ENCODE measurements around the gene BSCL2. TPM values are rescaled to one million over a fixed set of nuclear protein-coding genes. Genes with fewer than 3 reads are reported as not detected.

BSCL2 gene
- total and polyA plus RNA-seq, 2 of the 13 experiments (the other 11 are each of a cell fraction or from before 2014, with no cell fraction given) = 19.5 to 21.1 TPM

DNA sequence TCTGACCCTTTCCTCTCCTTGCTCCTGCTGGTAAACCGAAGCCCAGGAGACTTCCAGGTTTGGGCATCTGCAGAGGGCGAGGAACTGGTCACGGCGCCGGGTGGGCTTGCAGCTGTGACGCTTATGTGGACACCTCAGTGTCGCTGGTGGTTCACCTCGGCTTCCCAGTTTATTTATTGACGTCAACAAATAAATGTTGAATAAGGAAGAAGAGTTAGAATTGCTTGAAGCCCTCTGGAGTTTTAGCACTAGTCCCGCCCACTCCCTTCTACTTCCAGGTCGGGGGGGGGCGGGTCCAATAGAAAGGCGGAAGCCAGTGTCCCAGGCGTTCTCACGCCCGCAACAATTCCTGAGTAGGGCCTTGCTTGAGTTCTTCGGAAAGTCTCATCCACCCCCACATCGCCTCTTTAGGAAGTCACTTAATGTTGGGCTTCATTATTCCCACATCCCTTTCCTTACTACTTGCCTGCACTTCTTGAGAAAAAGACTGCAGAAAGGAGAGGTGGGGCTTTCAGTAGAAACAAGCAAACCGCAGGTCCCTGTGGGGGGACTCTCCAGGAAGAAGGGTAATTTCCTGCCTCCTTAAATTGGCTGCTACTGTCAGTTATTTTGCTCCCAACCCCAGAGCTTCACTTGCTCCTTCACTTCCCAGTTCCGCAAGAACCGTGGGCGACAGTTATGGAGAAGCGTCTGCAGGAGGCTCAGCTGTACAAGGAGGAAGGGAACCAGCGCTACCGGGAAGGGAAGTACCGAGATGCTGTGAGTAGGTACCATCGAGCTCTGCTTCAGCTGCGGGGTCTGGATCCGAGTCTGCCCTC, 21.2 kb upstream of the BSCL2 start, which contains the start of gene TTC9C (continued):
- TF ChIP-seq ZBTB7A (CRISPR knock-in tag; IDR thresholded peaks at IDR 0.05) = no peak
- TF ChIP-seq ERF (CRISPR knock-in tag; IDR thresholded peaks at IDR 0.05) = no peak; the same call in 1 of the 2 replicates
- TF ChIP-seq ZBTB1 (CRISPR knock-in tag; IDR thresholded peaks at IDR 0.05; ENCODE audit: borderline replicate concordance) = no peak
- no peak for TF ChIP-seq JUND (CRISPR knock-in tag; IDR thresholded peaks at IDR 0.05)
- TF ChIP-seq U2AF2 (IDR thresholded peaks at IDR 0.05; ENCODE audit: low read depth, low read length) = no peak
- no peak for TF ChIP-seq ZNF3 (CRISPR knock-in tag; IDR thresholded peaks at IDR 0.05)
- TF ChIP-seq, protein P1, sequence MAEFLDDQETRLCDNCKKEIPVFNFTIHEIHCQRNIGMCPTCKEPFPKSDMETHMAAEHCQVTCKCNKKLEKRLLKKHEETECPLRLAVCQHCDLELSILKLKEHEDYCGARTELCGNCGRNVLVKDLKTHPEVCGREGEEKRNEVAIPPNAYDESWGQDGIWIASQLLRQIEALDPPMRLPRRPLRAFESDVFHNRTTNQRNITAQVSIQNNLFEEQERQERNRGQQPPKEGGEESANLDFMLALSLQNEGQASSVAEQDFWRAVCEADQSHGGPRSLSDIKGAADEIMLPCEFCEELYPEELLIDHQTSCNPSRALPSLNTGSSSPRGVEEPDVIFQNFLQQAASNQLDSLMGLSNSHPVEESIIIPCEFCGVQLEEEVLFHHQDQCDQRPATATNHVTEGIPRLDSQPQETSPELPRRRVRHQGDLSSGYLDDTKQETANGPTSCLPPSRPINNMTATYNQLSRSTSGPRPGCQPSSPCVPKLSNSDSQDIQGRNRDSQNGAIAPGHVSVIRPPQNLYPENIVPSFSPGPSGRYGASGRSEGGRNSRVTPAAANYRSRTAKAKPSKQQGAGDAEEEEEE (CRISPR knock-in tag; IDR thresholded peaks at IDR 0.05; ENCODE audit: borderline replicate concordance) = no peak
- TF ChIP-seq SAFB2 (CRISPR knock-in tag; IDR thresholded peaks at IDR 0.05; ENCODE audit: borderline replicate concordance, low read depth) = no peak; the same call in 1 of the 2 replicates
- TF ChIP-seq CREB1 (IDR thresholded peaks at IDR 0.05) = no peak
- no peak for TF ChIP-seq CREB1 (CRISPR knock-in tag; IDR thresholded peaks at IDR 0.05)
- TF ChIP-seq, protein P2, sequence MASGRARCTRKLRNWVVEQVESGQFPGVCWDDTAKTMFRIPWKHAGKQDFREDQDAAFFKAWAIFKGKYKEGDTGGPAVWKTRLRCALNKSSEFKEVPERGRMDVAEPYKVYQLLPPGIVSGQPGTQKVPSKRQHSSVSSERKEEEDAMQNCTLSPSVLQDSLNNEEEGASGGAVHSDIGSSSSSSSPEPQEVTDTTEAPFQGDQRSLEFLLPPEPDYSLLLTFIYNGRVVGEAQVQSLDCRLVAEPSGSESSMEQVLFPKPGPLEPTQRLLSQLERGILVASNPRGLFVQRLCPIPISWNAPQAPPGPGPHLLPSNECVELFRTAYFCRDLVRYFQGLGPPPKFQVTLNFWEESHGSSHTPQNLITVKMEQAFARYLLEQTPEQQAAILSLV (CRISPR knock-in tag; IDR thresholded peaks at IDR 0.05; ENCODE audit: borderline replicate concordance) = peak; percentile 37; the same call in 1 of the 2 replicates
- TF ChIP-seq, protein P3, sequence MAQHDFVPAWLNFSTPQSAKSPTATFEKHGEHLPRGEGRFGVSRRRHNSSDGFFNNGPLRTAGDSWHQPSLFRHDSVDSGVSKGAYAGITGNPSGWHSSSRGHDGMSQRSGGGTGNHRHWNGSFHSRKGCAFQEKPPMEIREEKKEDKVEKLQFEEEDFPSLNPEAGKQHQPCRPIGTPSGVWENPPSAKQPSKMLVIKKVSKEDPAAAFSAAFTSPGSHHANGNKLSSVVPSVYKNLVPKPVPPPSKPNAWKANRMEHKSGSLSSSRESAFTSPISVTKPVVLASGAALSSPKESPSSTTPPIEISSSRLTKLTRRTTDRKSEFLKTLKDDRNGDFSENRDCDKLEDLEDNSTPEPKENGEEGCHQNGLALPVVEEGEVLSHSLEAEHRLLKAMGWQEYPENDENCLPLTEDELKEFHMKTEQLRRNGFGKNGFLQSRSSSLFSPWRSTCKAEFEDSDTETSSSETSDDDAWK (CRISPR knock-in tag; IDR thresholded peaks at IDR 0.05) = no peak
- no peak for TF ChIP-seq ZMYM2 (CRISPR knock-in tag; IDR thresholded peaks at IDR 0.05)
- no peak for TF ChIP-seq ZNF263 (CRISPR knock-in tag; IDR thresholded peaks at IDR 0.05)
- TF ChIP-seq ZKSCAN8 (CRISPR knock-in tag; IDR thresholded peaks at IDR 0.05; ENCODE audit: borderline replicate concordance) = no peak
- TF ChIP-seq, protein P4, sequence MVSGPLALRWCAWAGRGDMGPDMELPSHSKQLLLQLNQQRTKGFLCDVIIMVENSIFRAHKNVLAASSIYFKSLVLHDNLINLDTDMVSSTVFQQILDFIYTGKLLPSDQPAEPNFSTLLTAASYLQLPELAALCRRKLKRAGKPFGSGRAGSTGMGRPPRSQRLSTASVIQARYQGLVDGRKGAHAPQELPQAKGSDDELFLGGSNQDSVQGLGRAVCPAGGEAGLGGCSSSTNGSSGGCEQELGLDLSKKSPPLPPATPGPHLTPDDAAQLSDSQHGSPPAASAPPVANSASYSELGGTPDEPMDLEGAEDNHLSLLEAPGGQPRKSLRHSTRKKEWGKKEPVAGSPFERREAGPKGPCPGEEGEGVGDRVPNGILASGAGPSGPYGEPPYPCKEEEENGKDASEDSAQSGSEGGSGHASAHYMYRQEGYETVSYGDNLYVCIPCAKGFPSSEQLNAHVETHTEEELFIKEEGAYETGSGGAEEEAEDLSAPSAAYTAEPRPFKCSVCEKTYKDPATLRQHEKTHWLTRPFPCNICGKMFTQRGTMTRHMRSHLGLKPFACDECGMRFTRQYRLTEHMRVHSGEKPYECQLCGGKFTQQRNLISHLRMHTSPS (CRISPR knock-in tag; IDR thresholded peaks at IDR 0.05; ENCODE audit: low read depth) = no peak
- TF ChIP-seq RFX1 (IDR thresholded peaks at IDR 0.05) = no peak
- TF ChIP-seq ZBTB8A (CRISPR knock-in tag; IDR thresholded peaks at IDR 0.05; ENCODE audit: borderline replicate concordance, low read depth) = peak; percentile 27; the same call in 1 of the 2 replicates
- peak; percentile 80 for TF ChIP-seq GATAD1 (CRISPR knock-in tag; IDR thresholded peaks at IDR 0.05)
- no peak for TF ChIP-seq ZNF839 (CRISPR knock-in tag; IDR thresholded peaks at IDR 0.05; ENCODE audit: borderline replicate concordance)

Measured in HepG2 (cell line).